Measurements from ENCODE around the gene RELT.

The RELT gene

DNA sequence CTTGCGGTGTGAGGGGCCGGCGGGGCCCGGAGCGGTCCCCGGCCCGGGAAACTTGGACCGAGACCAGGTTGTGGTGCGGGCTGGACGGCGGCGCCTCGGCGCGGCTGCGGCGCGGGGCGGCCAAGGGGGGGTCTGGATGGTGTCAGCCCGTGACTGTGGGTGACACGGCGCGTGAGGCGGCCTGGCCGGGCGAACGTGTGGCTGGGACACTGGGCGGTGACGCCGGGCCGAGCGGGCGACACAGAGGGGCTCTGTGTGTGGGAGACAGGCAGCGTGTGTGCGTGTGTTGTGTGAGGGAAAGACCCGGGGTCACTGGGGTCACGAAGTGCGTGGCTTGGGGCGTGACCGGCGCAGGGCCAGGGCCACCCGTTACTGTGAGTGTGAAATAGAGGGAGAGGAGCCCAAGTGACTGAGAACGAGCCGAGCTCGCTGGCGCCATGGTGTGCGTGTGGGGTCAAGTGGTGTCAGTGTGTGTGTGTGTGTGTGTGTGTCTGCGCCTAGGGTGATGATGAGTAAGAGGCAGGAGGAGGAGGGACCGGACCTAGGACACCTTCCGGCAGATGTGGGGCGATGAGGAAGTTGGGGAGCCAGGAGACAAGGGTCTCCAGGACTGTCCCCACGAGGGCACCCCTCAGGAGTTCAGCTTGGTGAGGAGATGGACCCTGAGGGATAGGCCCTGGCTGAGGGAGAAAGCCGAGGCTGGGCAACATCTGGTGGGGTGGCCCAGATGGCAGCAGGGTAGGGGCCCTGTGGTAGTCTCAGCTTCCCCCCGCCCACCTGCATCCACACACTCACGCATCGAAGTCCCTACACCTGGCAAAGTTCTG is 817 bp downstream of the RELT start:
- DNase-seq, result peak; percentile 74

DNA sequence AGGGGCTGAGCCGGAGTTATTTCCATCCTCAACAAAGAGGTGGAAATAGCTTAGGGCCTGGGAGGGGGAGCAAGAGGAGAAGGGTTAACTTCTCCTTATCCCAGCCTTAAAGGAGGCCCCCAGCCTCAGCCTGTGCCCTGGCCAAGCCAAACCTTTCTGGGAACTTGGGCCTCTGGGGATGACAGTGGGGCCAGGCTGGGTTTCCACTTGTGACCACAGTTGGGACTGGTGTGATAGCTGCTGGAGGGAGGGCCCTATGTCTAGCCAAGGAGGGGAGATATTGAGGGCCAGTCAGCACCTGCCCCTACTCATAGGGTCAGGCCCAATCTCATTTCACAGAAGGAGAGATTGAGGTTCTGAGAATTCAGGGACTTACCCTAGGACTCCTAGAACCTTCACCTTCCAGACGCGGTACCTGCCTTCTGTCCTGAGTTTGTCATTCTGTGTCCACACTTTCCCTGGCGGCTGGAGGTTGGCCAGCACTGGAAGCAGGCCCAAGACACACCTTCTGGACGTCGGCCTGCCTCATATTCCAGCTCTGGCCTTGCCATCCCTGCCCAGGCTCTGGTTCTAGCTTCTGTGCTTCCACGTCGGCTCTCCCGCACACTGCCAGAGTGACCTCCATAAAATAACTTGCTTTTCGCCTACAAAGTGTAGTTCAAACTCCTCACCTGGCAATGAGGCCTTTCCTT is 3.1 kb downstream of the RELT start:
- no peak for DNase-seq

DNA sequence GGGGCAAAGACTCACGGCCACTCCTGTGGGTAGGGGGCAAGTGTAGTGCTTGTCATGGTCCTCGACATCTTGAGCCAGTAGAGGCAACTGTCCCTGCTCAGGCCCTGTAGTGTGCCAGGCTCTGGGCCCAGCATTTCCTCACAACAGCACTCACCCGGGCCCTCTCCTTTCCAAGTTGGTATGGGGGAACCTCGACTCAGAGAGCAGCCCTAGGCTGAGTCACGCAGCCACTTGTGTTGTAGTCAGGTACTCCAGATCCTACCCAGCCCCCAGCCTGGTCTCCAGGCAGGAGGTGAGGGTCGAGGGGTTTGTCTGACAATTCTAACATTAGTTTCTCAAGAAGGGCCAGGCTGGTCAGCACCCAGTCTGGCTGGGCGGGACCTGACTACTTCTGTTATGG is 4.1 kb downstream of the RELT start:
- DNase-seq, result no peak

DNA sequence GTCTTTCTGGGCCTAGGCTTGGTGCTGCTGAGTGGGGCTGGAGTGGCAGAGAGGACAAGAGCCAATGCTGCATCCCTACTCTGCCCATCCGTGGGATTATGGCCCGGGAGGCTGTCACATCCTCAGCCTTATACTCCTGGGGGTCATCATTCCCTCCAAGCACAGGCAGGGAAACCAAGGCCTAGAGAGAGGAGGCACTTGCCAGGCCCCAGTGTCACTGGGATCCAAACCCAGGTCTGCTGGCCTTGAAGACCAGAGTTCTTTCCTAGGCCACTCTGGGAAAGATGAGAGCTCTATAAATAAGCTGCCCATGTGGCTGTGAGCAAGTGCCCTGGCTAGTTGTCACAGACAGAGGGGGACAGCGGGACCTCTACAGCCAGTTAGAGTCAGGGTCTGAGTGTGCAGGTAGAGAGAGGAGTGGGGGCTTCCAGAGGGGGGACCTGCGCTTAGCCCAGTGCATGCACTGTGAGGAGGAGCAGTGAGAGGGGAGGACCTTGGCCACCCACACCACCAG is 4.8 kb downstream of the RELT start:
- no peak for DNase-seq

DNA sequence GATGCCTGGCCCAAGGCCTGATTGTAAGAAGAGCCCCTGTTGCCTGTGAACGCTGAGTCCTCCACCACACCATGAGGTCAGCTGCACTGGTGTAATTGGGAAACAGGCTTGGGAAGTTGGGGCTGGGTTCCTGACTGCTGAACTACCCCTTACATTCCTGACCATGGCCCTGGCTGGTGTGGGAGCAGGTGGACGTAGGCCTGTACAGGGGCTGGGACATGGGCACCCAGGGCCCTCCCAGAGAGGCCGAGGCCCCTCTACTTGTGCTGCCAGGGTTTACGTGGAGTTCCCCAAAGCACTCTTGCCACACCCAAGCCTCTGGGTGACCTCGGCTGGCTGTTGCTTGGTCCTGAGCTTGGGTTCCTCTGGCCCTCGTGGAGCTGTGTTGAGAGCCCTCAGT is 5.4 kb downstream of the RELT start:
- no peak for DNase-seq

DNA sequence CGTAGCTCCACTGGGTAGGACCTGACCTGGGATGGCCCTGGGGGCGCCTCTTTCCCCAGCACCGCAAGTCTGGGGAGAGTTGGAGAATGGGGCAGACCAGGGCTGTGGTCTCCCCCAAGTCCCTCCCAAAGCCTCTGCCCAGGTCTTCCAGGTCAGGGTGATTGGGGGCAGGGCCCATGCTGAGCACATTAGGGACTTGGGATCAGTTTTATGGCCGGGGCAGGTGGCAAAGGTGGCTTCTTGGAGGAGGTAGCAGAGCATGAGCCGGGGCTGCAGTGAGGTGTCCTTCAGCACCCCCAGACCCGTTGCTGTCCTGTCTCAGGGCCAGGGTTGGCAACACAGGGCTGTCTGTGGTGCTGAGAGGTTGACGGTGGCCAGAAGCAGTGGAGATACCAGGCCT is 6.0 kb downstream of the RELT start:
- DNase-seq, result no peak

DNA sequence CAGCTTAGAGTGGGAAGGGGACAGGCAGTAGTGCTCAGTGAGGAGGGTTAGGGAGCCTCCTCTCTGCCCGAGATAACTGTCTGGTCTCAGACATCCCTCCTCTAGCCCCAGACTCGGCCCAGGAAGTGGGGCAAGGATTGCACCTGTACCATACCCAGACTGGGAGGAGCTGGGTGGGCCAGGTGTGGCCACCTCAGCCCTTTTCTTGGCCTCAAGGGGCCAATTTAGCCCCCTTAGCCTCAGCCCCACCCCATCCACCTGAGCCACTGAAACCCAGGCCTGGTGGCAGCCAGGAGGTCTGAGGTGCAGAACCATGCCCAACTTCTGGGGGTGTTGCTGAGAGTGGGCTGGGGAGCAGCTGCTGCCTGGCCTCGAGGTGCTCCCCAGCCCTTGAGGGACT is 6.5 kb downstream of the RELT start:
- no peak for DNase-seq

DNA sequence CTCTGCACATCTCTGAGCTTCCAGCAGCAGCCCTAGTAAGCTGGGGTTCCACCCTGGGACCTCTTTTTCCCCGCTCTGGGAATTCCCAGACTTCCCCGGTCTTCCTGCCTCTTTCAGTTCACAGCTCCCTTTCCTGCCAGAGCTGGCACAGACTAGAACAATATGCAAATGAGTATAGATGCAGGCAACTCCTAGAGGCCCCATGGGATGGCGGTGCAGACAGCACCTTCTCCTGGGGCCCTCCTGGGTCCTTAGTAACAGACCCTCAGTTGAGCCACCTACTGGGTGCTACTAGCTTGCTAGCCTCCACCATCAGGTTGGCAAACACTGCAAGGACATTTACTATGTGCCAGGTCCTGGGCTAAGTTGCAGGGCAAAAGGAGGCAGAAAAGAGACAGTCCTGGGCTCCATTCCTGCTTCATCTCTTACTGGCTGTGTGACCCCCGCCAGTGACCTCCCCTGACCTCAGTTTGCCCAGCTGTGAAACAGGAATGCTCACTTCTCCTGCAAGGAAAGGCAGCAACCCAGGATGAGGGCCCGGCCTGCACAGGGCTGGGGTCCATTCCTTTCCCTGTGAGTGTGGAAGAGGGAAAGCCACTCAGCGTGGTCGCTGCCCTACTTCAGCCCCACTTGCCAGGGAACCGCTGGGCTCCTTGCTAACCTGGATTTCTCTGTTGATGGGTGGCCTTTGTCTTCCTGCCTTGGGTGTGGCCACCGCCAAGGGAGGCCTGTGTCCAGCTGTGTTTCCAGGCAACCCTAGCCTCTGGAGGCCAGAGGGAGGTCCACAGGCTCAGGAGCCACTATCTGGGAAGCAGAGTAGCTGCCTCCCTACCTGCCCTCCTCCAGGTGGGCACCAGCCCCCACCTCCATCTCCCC is 7.3 kb downstream of the RELT start:
- no peak for DNase-seq

DNA sequence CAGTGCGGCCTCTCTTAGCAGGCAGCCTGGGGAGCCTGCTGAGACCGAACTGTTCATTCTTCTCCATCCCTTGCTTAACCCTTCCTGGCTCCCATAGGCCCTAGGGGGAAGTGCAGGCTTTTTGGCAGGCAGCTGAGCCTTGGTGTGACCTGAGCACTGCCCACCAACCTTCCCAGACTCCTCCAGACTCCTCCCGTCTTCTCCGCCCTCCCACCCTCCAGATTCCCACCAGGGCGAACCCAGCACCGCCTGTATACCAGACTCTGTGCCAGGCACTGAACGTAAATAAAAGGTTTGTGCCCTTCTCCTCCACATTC is 7.9 kb downstream of the RELT start:
- DNase-seq, result no peak

DNA sequence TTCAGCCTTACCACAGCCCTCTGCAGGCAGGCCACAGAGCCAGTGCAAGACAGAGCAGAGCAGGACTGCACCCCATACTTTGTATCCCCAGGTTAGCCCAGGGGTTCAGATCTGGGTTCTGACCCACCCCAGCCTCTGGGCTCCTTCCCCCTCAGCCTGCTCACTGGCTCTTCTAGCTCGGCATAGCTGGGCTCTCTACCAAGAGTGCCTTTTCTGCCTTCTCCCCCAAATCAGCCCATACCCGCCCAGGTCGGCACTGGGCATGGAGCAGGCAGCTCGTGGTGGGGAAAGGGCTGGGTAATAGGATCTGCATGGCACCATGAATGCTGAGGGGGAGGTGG is 8.3 kb downstream of the RELT start:
- no peak for DNase-seq

DNA sequence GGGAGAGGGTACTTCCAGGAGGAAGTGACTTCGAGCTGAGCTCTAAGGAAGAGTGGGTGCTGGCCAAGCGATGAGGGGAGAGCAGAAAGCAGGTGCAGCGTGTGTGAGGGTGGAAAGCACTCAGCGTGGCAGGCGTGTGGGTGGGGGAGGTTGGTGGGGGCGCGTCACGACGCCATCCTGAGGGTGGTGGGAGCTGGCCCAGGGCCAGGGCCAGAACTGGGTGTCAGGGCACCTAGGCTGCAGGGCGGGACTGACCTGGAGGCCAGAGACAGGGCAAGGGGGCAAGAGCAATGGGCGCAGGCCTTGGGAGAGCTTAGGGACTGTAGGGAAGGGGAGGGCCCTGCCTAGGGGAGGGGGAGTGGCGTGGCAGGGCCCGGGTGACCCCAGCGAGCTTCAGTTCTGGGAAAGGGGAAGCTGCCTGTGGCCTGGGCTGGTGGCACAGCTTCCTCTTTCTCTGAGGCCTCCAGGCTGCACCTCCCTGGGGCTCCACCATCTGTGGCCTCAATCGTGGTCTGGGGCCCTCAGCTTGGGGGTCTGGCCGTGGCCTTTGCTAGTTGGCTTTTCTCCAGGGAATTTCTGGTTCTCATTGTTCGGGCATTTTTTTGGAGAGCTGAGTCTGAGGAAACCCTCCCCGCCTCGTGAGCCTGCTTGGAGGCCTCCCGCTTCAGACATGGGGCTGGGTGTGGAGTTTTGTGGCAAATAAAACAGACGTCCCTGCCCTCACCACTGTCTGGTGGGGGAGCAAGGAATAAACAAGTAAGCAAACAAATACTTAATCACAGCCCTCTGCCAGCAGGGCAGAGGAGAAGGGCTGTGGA is 8.9 kb downstream of the RELT start:
- no peak for DNase-seq

DNA sequence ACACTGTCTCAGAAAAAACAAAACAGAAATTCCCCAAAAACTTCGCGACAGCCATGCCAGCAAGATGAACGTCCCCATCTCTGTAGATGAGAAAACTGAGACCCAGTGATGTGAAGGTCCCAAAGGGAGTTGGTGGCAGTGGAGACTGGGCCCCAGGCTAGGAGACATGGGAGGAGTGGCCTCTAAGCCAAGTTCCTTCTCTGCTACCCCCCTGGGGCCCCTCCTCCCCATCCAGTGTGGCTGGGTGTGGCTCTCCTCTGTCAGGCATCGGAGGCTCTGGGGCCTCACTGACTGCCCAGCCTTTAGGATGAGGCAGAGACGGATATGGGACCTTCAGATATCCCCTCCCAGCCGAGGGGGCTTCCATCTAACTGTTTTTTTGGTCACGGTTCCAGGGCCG is 9.8 kb downstream of the RELT start:
- DNase-seq, result no peak

DNA sequence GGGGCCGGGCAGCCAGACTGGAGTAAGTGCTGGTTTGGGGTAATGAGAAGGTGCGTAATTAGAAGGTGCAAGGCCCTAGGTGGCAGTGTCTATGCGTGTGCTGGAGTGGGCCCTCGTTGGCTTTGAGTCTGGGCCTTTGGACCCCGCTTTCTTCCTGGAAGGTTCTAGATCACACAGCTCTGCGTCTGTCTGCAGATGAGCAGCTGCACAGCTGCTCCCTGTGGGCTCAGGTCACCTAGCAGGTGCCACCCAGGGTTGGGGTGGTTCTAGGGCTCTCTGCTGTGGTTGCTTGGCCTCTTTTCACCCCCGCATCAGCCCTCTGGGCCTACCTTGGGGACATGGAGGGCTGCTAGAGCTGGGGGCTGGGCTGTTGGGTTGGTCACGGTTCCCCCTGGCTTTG is 10.3 kb downstream of the RELT start:
- DNase-seq, result no peak

DNA sequence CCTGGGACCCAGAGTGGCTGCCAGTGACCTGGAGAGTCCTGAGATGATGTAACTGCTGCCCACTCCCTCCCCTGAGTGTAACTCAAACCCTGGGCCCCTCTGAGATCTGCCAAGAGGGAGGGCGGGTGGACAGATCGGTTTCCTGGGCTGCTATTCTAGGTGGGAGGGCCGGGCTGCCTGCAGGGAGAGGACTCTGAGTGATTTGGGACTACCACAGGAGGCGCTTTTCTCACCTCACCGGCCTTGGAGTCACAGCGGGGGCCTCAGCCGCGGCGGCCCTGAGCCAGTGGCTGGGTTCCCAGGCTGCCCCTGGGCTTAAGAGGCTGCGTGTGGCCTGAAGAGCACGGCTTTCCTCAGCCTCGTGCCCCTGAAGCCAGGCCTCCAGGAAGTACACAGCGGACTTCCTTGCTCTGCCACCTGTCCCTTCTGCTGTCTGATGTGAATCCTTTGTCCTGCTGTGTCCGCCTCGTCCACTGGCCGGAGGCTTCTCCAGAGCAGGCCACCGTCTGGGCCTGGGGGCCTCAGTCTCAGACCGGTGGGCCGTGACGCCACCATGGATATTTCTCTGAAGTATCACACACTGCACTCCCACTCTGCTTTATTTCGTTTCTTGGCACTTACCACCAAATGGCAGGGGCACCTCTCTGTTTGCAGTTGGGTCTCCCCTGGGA is 11.5 kb downstream of the RELT start:
- DNase-seq, result no peak

DNA sequence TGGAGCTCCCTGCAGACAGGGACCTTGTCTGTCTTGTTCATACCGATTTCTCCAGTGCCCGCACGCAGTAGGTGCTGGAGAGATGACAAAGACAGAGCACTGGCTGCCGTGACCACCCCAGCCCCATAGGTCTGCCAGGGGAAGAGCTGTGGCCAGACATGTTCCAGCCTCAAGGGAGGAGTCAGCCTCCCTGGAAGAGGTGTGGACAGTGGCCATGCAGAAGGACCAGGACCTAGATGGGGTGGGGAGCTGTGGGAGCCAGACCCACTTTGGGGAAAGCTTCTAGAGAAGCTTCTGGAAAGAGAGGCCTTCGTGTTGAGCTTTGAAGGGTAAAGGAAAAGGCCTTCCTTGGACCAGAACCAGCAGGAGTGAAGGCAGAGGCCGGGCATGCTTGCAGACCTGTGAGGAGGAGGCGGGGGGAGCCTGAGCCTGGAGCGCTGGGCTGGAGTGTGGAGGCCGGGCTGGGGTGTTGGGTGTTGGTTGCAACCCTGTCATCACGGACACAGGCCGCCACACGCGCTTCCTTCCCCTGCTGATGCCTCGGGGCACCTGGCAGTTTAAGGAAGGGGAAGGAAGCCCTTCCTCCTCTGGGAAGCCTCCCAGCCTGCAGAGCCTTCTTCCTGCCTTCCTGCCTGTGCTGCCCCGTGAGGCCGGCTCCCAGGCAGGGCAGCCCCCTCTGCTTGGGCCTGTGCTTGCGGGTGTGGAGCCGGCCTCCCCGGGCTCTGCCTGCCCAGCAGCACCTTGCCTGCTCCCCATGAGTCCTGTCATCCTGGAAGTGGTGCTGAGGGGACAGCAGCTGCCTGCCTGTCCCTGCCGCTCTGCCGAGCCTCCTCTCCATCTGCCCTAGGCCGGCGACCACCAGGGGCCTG is 12.3 kb downstream of the RELT start:
- no peak for DNase-seq

DNA sequence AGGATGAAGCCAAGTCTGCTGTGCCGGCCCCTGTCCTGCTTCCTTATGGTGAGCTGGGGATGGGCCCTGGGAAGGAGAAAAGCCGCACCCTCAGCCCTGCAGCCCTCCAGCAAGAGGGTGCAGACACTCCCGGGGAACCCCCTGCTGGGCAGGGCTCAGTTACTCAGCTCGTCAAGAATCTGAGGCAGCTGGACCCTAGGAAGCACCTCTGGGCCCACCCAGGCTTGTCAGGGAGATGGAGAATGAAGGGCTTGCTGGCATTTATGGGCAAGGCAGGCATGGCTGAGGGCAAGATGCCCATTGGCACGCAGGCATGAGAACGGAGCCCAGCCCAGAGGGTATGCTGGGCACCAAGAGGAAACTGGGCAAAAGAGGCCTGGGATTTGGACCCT is 12.9 kb downstream of the RELT start:
- DNase-seq, result no peak

DNA sequence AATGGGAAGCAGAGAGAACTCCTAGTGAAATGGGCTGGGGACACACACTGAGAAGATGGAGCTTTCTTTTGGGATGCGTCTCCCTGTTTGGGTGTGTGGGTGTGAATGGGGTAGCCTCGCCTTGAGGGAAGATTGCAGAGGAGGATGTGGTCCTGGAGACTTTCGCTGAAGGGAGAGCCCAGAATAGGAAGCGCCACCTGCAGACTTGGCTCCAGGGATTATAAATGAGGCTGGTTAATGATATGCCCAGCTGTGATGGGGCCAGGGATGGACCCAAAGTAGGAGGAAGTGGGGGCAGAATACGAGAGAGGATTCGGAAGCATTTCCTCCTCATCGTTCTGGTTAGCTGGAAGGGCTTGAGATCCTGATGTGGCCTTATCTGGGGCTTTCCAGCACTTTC is 13.7 kb downstream of the RELT start:
- no peak for DNase-seq

DNA sequence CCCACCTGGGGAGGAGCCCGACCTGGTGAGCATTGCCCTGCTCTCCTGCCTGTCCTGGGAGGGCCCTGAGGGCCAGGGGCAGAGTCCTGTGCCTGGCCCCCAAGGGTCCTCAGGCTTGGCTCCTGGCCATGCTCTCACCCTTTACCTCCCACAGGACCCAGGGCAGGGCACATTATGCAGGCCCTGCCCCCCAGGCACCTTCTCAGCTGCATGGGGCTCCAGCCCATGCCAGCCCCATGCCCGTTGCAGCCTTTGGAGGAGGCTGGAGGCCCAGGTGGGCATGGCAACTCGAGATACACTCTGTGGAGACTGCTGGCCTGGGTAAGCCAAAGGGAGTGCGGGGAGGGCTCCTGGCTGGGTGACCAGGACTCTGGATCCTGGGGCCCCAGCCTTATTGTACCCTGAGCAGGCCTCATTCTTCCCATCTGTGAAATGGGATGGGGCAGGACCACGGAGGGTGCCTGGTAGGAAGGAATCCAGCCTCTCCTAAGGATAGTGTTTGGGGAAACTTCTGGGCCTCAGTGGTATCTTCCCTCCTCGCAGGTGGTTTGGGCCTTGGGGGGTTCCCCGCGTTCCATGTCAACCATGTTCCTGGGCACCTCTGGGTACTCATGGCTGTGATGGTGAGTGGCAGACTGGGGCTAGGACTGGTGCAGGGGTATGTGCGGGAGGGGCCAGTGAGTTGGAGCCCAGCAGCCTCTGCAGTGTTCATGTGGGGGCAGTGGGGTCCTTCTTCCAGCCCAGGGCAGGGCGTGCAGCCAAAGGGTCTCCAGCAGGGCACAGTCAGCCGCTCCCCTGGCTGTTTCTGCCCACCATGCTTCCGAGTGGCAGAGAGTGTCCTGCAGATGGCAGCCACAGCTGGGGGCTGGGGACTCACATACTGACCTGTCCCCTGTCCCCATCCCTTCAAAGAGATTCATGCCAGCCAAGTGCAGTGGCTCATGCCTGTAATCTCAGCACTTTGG is 14.7 kb downstream of the RELT start:
- DNase-seq, result no peak

DNA sequence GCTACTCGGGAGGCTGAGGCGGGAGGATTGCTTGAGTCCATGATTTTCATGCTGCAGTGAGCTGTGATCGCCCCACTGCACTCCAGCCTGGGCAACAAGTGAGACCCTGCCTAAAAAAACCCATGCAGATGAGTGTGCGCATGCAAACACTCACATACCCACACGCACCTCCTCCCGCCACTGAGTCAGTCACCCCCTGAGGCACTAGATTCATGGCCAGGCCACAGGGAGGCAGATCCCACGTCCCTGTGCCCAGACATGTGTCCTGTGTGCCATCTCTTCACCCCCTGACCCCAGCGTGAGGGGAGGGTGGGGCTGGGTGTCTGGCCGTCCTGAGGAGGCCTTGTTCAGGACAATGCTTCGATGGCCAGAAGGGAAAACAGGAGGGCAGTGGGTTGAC is 15.5 kb downstream of the RELT start:
- no peak for DNase-seq

Data from kidney glomerular epithelial cell (primary cell).